Mesodermal cell (in vitro differentiated cells): Measurements from ENCODE around the gene TUT4.

Source experiments
- H3K27ac ChIP-seq: 2 replicates; pipeline ENCODE4 v1.7.0; 2013; ENCODE audit warnings: mild to moderate bottlenecking, low read depth, low read length, moderate library complexity; ENCODE audit not compliant: severe bottlenecking
- H3K36me3 ChIP-seq: 2 replicates; pipeline ENCODE4 v1.7.1; 2013; ENCODE audit warnings: mild to moderate bottlenecking, low read length, moderate library complexity; ENCODE audit not compliant: control insufficient read depth, insufficient read depth
- H3K4me1 ChIP-seq: one replicate; pipeline ENCODE4 v1.7.1; 2013; ENCODE audit warnings: mild to moderate bottlenecking, low read length; ENCODE audit not compliant: insufficient read depth, control insufficient read depth, poor library complexity, severe bottlenecking
- H3K4me3 ChIP-seq: 2 replicates; pipeline ENCODE4 v1.7.0; 2013; ENCODE audit warnings: low read length, control low read depth, mild to moderate bottlenecking; ENCODE audit not compliant: insufficient read depth, poor library complexity, severe bottlenecking; ENCODE audit errors: extremely low read depth
- H3K9me3 ChIP-seq: 2 replicates; pipeline ENCODE4 v1.7.1; 2013; ENCODE audit warnings: mild to moderate bottlenecking, low read length, moderate library complexity; ENCODE audit not compliant: control insufficient read depth
- WGBS, 2 experiments: methylation state at CpG; one replicate each; pipeline ENCODE4 v1.1.5; 2013; ENCODE audit warnings: missing lambda C conversion rate in 2 of 2; ENCODE audit not compliant: insufficient coverage in 2 of 2; 5-methylcytosine and 5-hydroxymethylcytosine counted together

Gene TUT4

DNA sequence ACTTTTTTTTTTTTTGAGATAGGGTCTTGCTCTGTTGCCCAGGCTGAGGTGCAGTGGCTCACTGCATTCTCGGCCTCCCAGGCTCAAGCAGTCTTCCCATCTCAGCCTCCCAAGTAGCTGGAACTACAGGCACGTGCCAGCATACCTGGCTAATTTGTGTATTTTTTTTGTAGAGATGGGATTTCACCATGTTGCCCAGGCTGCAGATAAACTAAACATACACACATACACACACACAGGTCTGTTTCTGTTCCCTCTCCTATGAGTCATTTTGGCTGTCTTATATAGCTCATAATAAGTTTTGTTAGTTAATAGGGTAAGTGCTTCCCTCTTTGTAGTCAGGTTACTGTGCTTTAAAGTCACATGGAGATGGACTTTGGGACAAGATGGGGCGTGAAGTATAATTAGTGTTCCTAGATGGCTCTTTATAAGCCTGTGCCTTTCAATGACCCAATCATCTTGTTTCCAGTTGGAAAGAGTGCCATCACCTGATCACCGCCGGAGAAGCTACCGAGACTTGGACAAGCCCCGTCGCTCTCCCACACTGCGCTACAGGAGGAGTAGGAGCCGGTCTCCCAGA, 139.4 kb downstream of the TUT4 start:
- Histone ChIP-seq H3K27ac (no peak overlapping the region), H3K9me3 (no peaks in the 10 kb centered on the region), H3K4me1 (no peaks in the 10 kb centered on the region), H3K4me3 (no peak overlapping the region), H3K36me3 (peaks cover 93% of the 10 kb centered on the region)
- 94 to 97% methylated on average over 9 of the region's 10 CpGs for WGBS, 2 experiments

GRCh38 chr1:52404975-52405338, 147.9 kb downstream of the TUT4 start:
- peak overlapping the region; percentile 67 for H3K4me3 ChIP-seq
- H3K36me3 ChIP-seq: peaks cover 56% of the 10 kb centered on the region
- no peaks in the 10 kb centered on the region for H3K9me3 ChIP-seq
- H3K4me1 ChIP-seq: peaks cover 12% of the 10 kb centered on the region
- 8 to 16% methylated on average over 6 of the region's 8 CpGs for WGBS, 2 experiments
- H3K27ac ChIP-seq: peak overlapping the region; percentile 85

DNA sequence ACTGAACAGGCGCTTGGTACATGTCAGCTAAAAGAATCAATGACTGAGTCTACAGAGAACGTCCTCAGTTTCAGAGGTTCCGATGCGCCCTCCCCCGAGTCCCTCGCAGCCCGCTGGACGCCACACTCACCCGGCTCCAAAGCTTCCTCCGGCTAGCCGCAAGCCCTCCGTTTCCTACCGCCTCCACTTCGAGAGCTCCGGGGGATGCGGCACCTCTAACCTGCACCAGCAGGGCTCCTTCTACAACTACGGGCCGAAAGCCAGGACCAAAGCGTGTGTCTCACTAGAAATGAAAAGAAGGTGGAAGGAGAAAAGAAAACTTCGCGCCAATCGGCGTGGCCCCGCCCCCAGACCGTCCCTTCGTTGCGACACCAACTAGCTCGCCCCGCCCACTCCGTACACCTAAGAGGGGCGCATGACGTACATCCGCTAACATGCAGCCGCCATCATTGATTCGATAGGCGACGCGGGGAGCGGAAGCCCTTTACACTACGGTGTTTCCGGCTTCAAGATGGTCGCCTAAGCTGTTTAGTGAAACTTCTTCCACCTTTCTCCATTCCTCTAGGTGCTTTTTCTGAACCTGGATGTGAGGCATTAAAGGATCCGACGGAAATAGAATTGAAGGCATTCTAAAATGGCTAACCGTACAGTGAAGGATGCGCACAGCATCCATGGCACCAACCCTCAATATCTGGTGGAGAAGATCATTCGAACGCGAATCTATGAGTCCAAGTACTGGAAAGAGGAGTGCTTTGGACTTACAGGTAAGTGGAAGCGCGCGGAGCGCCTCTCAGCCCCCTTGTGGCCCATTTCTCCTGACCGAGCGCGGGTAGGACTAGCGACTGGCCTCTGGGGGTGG, 148.5 kb downstream of the TUT4 start, which contains the start of the genes ORC1 and PRPF38A:
TSS of gene ORC1 (minus strand) at position 308 of the 859 bp plus-strand sequence. CDS start 2,200 bp downstream, outside the sequence.
TSS of gene PRPF38A (plus strand) at position 487 of the 859 bp plus-strand sequence. CDS start at position 635, 148 bp downstream.
- H3K36me3 ChIP-seq: peaks cover 56% of the 10 kb centered on the region
- 0% methylated on average over 43 to 50 of the region's 57 CpGs for WGBS, 2 experiments
- no peaks in the 10 kb centered on the region for H3K9me3 ChIP-seq
- peaks cover 12% of the 10 kb centered on the region for H3K4me1 ChIP-seq
- peak within 1 kb of the TSS; percentile 67 for H3K4me3 ChIP-seq
- peak within 1 kb of the TSS; percentile 85 for H3K27ac ChIP-seq

GRCh38 chr1:52403566-52404115, 149.3 kb downstream of the TUT4 start:
- Histone ChIP-seq H3K27ac (peak overlapping the region; percentile 85), H3K36me3 (peaks cover 54% of the 10 kb centered on the region), H3K9me3 (no peaks in the 10 kb centered on the region), H3K4me1 (peaks cover 12% of the 10 kb centered on the region), H3K4me3 (peak overlapping the region; percentile 67)
- 0% methylated on average over 4 to 13 of the region's 16 CpGs for WGBS, 2 experiments

DNA sequence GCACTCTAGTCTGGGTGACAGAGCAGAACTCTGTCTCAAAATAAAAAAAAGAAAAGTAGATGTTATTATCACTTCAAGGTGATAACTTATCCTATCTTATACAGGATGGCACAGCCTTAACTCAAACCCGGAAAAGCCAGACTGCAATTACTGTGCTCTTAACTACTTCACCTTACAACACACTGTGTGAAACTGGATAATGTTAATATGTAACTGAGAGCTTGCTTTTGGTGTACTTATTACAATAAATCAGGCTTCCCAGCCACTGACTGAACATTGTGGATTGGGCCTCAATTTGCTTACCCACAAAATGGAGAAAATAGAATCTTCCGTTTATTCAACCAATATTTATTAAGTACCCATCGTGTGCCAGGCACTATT, 150.0 kb downstream of the TUT4 start:
- H3K9me3 ChIP-seq: no peaks in the 10 kb centered on the region
- peaks cover 48% of the 10 kb centered on the region for H3K36me3 ChIP-seq
- WGBS, 2 experiments: no CpG with 5 or more reads among the region's 3 CpGs
- H3K4me3 ChIP-seq: peak overlapping the region; percentile 67
- no peak overlapping the region for H3K27ac ChIP-seq
- H3K4me1 ChIP-seq: peaks cover 12% of the 10 kb centered on the region

DNA sequence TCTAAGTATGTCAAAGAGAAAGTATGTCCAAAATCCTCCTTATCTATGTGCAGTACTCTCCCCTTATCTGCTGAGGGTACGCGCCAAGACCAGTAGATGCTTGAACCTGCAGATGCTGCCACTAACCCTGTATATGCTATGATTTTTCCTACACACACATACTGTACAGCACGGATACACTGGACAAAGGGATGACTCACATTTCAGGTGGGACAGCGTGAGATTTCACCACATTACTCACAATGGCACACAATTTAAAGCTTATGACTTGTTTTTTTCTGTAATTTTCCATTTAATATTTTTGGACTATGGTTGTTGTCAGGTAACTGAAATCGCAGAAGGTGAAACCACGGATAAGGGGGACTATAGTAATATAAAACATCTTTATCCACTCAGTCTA, 152.8 kb downstream of the TUT4 start:
- Histone ChIP-seq H3K4me3 (no peak overlapping the region), H3K9me3 (no peaks in the 10 kb centered on the region)
- WGBS, 2 experiments: 90 to 100% methylated on average over 2 to 3 of the region's 6 CpGs

GRCh38 chr1:52399629-52400028, 153.3 kb downstream of the TUT4 start:
- no peak overlapping the region for H3K27ac ChIP-seq
- H3K4me3 ChIP-seq: no peak overlapping the region
- peaks cover 6% of the 10 kb centered on the region for H3K4me1 ChIP-seq
- H3K9me3 ChIP-seq: no peaks in the 10 kb centered on the region
- H3K36me3 ChIP-seq: peaks cover 65% of the 10 kb centered on the region
- WGBS, 2 experiments: 89 to 96% methylated on average over 3 of the region's 3 CpGs

More for the DNA sequence above, 152.8 kb downstream of the TUT4 start:
- Histone ChIP-seq H3K27ac (no peak overlapping the region), H3K4me1 (peaks cover 6% of the 10 kb centered on the region), H3K36me3 (peaks cover 60% of the 10 kb centered on the region)

GRCh38 chr1:52393174-52393573, 159.7 kb downstream of the TUT4 start:
- H3K36me3 ChIP-seq: peaks cover 74% of the 10 kb centered on the region
- WGBS, 2 experiments: 83 to 100% methylated on average over 1 of the region's 5 CpGs
- no peak overlapping the region for H3K27ac ChIP-seq
- H3K4me1 ChIP-seq: no peaks in the 10 kb centered on the region
- H3K4me3 ChIP-seq: no peak overlapping the region
- no peaks in the 10 kb centered on the region for H3K9me3 ChIP-seq

DNA sequence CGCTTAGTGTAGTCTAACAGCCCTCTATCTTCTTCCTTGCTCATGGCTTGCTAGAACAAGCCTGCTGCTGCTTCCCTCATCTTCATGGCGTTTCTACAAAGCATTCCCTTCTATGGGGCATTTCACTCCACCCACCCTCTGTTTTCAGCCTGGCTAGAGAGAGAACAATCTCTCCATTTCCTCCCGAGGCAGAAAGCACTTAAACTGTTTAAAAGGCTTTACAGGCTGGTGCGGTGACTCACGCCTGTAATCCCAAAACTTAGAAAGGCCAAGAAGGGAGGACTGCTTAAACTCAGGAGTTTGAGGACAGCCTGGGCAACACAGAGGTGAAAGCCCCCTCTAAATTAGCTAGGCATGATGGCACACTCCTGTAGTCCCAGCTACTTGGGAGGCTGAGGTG, 166.4 kb downstream of the TUT4 start:
- Histone ChIP-seq H3K9me3 (no peaks in the 10 kb centered on the region), H3K4me3 (no peak overlapping the region), H3K36me3 (peaks cover 74% of the 10 kb centered on the region), H3K27ac (peak overlapping the region; percentile 80), H3K4me1 (peaks cover 28% of the 10 kb centered on the region)
- 84 to 87% methylated on average over 4 to 5 of the region's 5 CpGs for WGBS, 2 experiments

DNA sequence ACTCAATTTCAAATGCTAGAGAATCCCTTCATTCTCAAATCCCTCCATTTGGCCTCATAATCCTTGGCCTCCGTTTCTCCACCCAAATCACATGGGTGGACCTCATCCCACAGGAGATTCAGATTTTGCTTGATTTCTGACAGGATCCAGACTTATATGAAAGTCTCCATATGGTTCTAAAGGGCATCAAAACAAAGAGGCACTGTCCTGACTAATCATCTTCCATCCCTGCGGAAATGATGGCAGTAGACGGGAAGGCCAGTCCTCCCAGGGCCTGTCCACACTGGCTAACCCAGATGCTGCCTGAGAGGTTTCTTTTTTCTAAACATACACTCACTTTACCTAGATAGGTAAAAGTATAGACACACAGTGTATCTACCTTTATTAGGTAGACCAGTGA, 167.5 kb downstream of the TUT4 start:
- WGBS, 2 experiments: 100% methylated on average over 1 of the region's 3 CpGs; no CpG with 5 or more reads in 1 of the 2 experiments
- Histone ChIP-seq H3K4me1 (peaks cover 28% of the 10 kb centered on the region), H3K36me3 (peaks cover 84% of the 10 kb centered on the region), H3K4me3 (no peak overlapping the region), H3K27ac (peak overlapping the region; percentile 8), H3K9me3 (no peaks in the 10 kb centered on the region)
